Activated B cell treated with CpG ODN at 0.5 μM for 24 hours (primary cell): ENCODE measurements around the gene IKZF1. TPM values are rescaled to one million over a fixed set of nuclear protein-coding genes. Genes with fewer than 3 reads are reported as not detected.

Source experiments
- ATAC-seq: fragments of 200-7000 bp; cut with Tn5 transposase; one replicate; pipeline ENCODE4 v1.10.0; 2021; ENCODE audit warnings: low read depth, mild to moderate bottlenecking, moderate library complexity
- CTCF ChIA-PET: fragments of 350-600 bp; sonication (Branson Sonifier 250); formaldehyde crosslinking; loops from one replicate; lab custom pipeline; 2021; ENCODE audit warnings: antibody characterized with exemption; lab: Charles Lee
- POLR2A ChIA-PET: fragments of 350-600 bp; sonication (Branson Sonifier 250); formaldehyde crosslinking; loops from one replicate; lab custom pipeline; 2021; ENCODE audit warnings: antibody characterized with exemption; lab: Charles Lee
- DNase-seq: peaks from one replicate; pipeline ENCODE4 v3.0.0; 2022
- H3K27ac Mint-ChIP-seq: one replicate; pipeline ENCODE4 v1.8.0; 2020; ENCODE audit warnings: mixed read lengths
- H3K27me3 Mint-ChIP-seq: one replicate; pipeline ENCODE4 v1.8.0; 2021; ENCODE audit warnings: mixed read lengths
- H3K36me3 Mint-ChIP-seq: one replicate; pipeline ENCODE4 v1.8.0; 2021; ENCODE audit warnings: low read depth, mixed read lengths
- H3K4me1 Mint-ChIP-seq: one replicate; pipeline ENCODE4 v1.8.0; 2021; ENCODE audit warnings: mixed read lengths
- H3K4me3 Mint-ChIP-seq: one replicate; pipeline ENCODE4 v1.8.0; 2020; ENCODE audit warnings: mild to moderate bottlenecking, mixed read lengths
- H3K9me3 Mint-ChIP-seq: one replicate; pipeline ENCODE4 v1.8.0; 2020; ENCODE audit warnings: mixed read lengths
- CTCF ChIP-seq: fragments of 200-600 bp; IDR thresholded peaks from one replicate; pipeline ENCODE4 v1.8.0; 2022; ENCODE audit warnings: antibody characterized with exemption, mild to moderate bottlenecking
- intact Hi-C: fragments of 100-400 bp; cut with micrococcal nuclease; formaldehyde crosslinking; loops from one replicate; pipeline ENCODE4 v1.15.1; 2024
- total RNA-seq: library from RNA; stranded (reverse); gene quantifications from 2 replicates; pipeline ENCODE4 v1.2.3, GENCODE V29; 2022

Gene IKZF1
- total RNA-seq, 1 donor from 2014 or later, result 325 TPM

GRCh38 chr7:50284296-50284695, 20.2 kb upstream of the IKZF1 start:
- Mint-ChIP-seq H3K4me1 (peaks cover 71% of the 10 kb centered on the region), H3K4me3 (peak overlapping the region; percentile 32), H3K9me3 (no peaks in the 10 kb centered on the region), H3K27me3 (no peaks in the 10 kb centered on the region), H3K36me3 (no peaks in the 10 kb centered on the region), H3K27ac (peak overlapping the region; percentile 94)
- POLR2A ChIA-PET, result interaction anchor here (0.6 to 4.6 kb wide), 4 partner anchors 8 to 93 kb away, joined by 3 to 90 read pairs (median 22); partner anchors contain the start of gene IKZF1
- intact Hi-C loops, result no loop called here
- no peak for TF ChIP-seq CTCF
- CTCF ChIA-PET, result no interaction called here
- DNase-seq (no peak), ATAC-seq (no peak)

GRCh38 chr7:50285269-50285668, 19.2 kb upstream of the IKZF1 start:
- intact Hi-C loops, result no loop called here
- no peak for DNase-seq
- Mint-ChIP-seq H3K9me3 (no peaks in the 10 kb centered on the region), H3K36me3 (no peaks in the 10 kb centered on the region), H3K27ac (peak overlapping the region; percentile 76), H3K4me1 (peaks cover 67% of the 10 kb centered on the region), H3K4me3 (no peak overlapping the region), H3K27me3 (no peaks in the 10 kb centered on the region)
- ChIA-PET CTCF (no interaction called here), POLR2A (no interaction called here)
- ATAC-seq, result no peak
- no peak for TF ChIP-seq CTCF

- POLR2A ChIA-PET, result interaction anchor here (1.5 to 2.0 kb wide), 2 partner anchors 15 to 17 kb away, joined by 3 to 5 read pairs; partner anchors contain the start of gene IKZF1
- CTCF ChIA-PET, result no interaction called here
- H3K4me3 Mint-ChIP-seq, result no peak overlapping the region
- no peak overlapping the region for H3K27ac Mint-ChIP-seq
- intact Hi-C loops, result no loop called here
- peaks cover 54% of the 10 kb centered on the region for H3K4me1 Mint-ChIP-seq
- H3K9me3 Mint-ChIP-seq, result peaks cover 4% of the 10 kb centered on the region
- H3K36me3 Mint-ChIP-seq, result no peaks in the 10 kb centered on the region
- no peak for TF ChIP-seq CTCF
- ATAC-seq, result no peak
- DNase-seq, result no peak
- no peaks in the 10 kb centered on the region for H3K27me3 Mint-ChIP-seq
Measured at GRCh38 chr7:50287129-50287528, 17.4 kb upstream of the IKZF1 start.

GRCh38 chr7:50292165-50292757, 12.3 kb upstream of the IKZF1 start:
- ATAC-seq (peak; percentile 34), DNase-seq (no peak)
- peak overlapping the region; percentile 36 for H3K4me3 Mint-ChIP-seq
- H3K36me3 Mint-ChIP-seq, result no peaks in the 10 kb centered on the region
- intact Hi-C loops, result loop anchor here (1.0 kb wide), 1 partner anchor 11 kb away; no protein-coding TSS in a partner anchor
- TF ChIP-seq CTCF, result no peak
- peaks cover 34% of the 10 kb centered on the region for H3K4me1 Mint-ChIP-seq
- H3K27ac Mint-ChIP-seq, result peak overlapping the region; percentile 85
- no peaks in the 10 kb centered on the region for H3K27me3 Mint-ChIP-seq
- ChIA-PET CTCF (interaction anchor here (0.8 to 2.6 kb wide), 5 partner anchors 13 to 29 kb away, joined by 3 to 6 read pairs (median 4); no protein-coding TSS in a partner anchor), POLR2A (interaction anchor here (0.8 to 4.2 kb wide), 10 partner anchors 9 to 143 kb away, joined by 3 to 32 read pairs (median 8); partner anchors contain the start of gene IKZF1)
- H3K9me3 Mint-ChIP-seq, result peaks cover 4% of the 10 kb centered on the region

GRCh38 chr7:50292763-50293162, 11.8 kb upstream of the IKZF1 start:
- CTCF ChIA-PET, result interaction anchor here (0.8 to 2.6 kb wide), 5 partner anchors 12 to 29 kb away, joined by 3 to 6 read pairs (median 4); no protein-coding TSS in a partner anchor
- Mint-ChIP-seq H3K27me3 (no peaks in the 10 kb centered on the region), H3K9me3 (peaks cover 4% of the 10 kb centered on the region), H3K4me1 (peaks cover 33% of the 10 kb centered on the region), H3K4me3 (peak overlapping the region; percentile 36), H3K36me3 (no peaks in the 10 kb centered on the region), H3K27ac (peak overlapping the region; percentile 85)
- intact Hi-C loops, result loop anchor here (1.0 kb wide), 2 partner anchors 9 to 11 kb away; no protein-coding TSS in a partner anchor
- no peak for TF ChIP-seq CTCF
- DNase-seq, result no peak
- POLR2A ChIA-PET, result interaction anchor here (0.9 to 4.2 kb wide), 9 partner anchors 10 to 143 kb away, joined by 3 to 32 read pairs (median 9); partner anchors contain the start of gene IKZF1
- peak; percentile 45 for ATAC-seq
